C4-2B (cell line): Measurements from ENCODE around the gene PRKAG3.

Source experiments
- ZFX ChIP-seq: fragments of 450-650 bp; IDR thresholded peaks from 2 replicates; pipeline ENCODE4 v1.6.1; 2017
- TF ChIP-seq, protein P1 (sequence below): fragments of 450-650 bp; conservative IDR thresholded peaks from 2 replicates; pipeline ENCODE4 v1.5.1; 2017; ENCODE audit warnings: mild to moderate bottlenecking

DNA sequence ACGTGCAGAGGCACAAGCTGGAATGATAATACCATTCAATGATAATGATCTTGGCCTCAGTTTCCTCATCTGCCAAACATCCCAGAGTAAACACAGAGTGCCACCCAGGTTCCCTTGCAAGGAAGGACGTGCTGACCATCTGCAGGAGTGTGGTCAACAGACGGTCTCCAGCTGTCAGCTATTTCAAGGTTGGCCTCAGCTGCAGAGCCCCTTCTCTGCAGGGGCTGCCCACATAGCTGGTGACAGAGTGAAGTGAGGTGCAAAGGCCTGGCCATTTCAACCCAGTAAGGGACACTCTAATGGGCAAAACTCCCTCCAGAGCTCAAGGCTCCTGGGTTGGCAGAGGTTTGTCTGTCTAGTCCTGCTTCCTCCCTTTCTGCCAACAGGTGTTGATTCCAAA is 19.7 kb upstream of the PRKAG3 start:
- TF ChIP-seq, protein P1, sequence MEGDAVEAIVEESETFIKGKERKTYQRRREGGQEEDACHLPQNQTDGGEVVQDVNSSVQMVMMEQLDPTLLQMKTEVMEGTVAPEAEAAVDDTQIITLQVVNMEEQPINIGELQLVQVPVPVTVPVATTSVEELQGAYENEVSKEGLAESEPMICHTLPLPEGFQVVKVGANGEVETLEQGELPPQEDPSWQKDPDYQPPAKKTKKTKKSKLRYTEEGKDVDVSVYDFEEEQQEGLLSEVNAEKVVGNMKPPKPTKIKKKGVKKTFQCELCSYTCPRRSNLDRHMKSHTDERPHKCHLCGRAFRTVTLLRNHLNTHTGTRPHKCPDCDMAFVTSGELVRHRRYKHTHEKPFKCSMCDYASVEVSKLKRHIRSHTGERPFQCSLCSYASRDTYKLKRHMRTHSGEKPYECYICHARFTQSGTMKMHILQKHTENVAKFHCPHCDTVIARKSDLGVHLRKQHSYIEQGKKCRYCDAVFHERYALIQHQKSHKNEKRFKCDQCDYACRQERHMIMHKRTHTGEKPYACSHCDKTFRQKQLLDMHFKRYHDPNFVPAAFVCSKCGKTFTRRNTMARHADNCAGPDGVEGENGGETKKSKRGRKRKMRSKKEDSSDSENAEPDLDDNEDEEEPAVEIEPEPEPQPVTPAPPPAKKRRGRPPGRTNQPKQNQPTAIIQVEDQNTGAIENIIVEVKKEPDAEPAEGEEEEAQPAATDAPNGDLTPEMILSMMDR, result no peak
- TF ChIP-seq ZFX, result no peak
